ENCODE measurements around the gene INHBC. TPM values are rescaled to one million over a fixed set of nuclear protein-coding genes. Genes with fewer than 3 reads are reported as not detected.
"Not testable (repeated sequence)": the region's sequence is repeated elsewhere in the genome, so short reads cannot be mapped to it uniquely, and the experiment has no call there.

The INHBC gene
- total RNA-seq, 1 experiment from 2014 or later, result not detected

DNA sequence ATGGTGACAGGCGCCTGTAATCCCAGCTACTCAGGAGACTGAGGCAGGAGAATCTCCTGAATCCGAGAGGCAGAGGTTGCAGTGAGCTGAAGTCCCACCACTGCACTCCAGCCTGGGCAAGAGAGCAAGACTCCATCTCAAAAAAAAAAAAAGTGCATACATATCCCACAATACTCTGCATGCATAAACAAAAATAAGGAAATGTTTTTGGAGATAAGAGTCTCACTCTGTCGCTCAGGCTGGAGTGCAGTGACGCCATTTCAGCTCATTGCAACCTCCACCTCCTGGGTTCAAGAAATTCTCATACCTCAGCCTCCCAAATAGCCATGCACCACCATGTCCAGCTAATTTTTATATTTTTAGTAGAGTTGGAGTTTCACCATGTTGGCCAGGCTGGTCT, 32.4 kb upstream of the INHBC start:
- H3K36me3 ChIP-seq (ENCODE audit: control insufficient read depth, insufficient read depth, low read length); H3K27ac ChIP-seq (ENCODE audit: low read length); POLR2A ChIA-PET; H3K4me3 ChIP-seq (ENCODE audit: low read depth in 2 of 2, low read length in 2 of 2); BruUV-seq (replicated peaks); H3K27me3 ChIP-seq (ENCODE audit: control insufficient read depth, insufficient read depth, low read length); H3K4me1 ChIP-seq (ENCODE audit: control insufficient read depth, insufficient read depth, low read length); intact Hi-C loops (cut with micrococcal nuclease; ENCODE audit: unreplicated experiment); H3K9me3 ChIP-seq (ENCODE audit: control insufficient read depth, insufficient read depth, low read depth, low read length); DNase-seq (ENCODE audit: low read depth, low spot score); CTCF ChIA-PET; ATAC-seq; in situ Hi-C loops (cut with HindIII; ENCODE audit: low pct_unique_long_range_greater_than_20kb, low sequenced_read_pairs): not testable (repeated sequence)

DNA sequence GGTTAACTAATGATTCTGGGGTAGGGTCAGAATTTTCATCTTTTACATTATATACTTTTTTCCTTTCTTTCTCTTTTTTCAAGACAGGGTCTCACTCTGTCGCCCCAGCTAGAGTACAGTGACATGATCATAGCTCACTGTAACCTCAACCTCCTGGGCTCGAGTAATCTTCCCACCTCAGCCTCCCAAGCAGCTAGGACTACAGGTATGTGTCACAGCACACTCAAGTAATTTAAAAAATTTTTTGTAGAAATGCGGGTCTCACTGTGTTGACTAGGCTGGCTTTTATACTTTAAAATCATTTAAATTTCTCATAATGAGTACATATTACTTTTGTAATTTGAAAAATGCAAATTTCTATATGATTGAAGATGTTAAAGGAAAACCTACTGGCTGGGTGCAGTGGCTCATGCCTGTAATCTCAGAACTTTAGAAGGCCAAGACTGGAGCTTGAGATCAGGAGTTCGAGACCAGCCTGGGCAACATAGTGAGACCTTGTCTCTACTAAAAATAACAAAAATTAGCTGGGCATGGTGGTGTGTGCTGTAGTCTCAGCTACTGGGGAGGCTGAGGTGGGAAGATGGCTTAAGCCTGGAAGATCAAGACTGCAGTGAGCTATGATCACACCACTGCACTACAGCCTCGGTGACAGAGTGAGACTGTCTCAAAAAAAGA, 29.5 kb upstream of the INHBC start:
- Histone ChIP-seq H3K36me3 (ENCODE audit: control insufficient read depth, insufficient read depth, low read length) (no peaks in the 10 kb centered on the region), H3K9me3 (ENCODE audit: control insufficient read depth, insufficient read depth, low read depth, low read length) (no peaks in the 10 kb centered on the region), H3K4me1 (ENCODE audit: control insufficient read depth, insufficient read depth, low read length) (no peaks in the 10 kb centered on the region), H3K4me3 (ENCODE audit: low read depth in 2 of 2, low read length in 2 of 2) (no peak overlapping the region), H3K27me3 (ENCODE audit: control insufficient read depth, insufficient read depth, low read length) (no peaks in the 10 kb centered on the region), H3K27ac (ENCODE audit: low read length) (no peak overlapping the region)
- in situ Hi-C loops (cut with HindIII; ENCODE audit: low pct_unique_long_range_greater_than_20kb, low sequenced_read_pairs), result no loop called here
- DNase-seq (ENCODE audit: low read depth, low spot score) (no peak), ATAC-seq (no peak)
- CTCF ChIA-PET, result no interaction called here
- POLR2A ChIA-PET, result interaction anchor here (0.7 kb wide), 1 partner anchor 30 kb away, joined by 5 read pairs; no protein-coding TSS in a partner anchor
- TF ChIP-seq, protein P1, sequence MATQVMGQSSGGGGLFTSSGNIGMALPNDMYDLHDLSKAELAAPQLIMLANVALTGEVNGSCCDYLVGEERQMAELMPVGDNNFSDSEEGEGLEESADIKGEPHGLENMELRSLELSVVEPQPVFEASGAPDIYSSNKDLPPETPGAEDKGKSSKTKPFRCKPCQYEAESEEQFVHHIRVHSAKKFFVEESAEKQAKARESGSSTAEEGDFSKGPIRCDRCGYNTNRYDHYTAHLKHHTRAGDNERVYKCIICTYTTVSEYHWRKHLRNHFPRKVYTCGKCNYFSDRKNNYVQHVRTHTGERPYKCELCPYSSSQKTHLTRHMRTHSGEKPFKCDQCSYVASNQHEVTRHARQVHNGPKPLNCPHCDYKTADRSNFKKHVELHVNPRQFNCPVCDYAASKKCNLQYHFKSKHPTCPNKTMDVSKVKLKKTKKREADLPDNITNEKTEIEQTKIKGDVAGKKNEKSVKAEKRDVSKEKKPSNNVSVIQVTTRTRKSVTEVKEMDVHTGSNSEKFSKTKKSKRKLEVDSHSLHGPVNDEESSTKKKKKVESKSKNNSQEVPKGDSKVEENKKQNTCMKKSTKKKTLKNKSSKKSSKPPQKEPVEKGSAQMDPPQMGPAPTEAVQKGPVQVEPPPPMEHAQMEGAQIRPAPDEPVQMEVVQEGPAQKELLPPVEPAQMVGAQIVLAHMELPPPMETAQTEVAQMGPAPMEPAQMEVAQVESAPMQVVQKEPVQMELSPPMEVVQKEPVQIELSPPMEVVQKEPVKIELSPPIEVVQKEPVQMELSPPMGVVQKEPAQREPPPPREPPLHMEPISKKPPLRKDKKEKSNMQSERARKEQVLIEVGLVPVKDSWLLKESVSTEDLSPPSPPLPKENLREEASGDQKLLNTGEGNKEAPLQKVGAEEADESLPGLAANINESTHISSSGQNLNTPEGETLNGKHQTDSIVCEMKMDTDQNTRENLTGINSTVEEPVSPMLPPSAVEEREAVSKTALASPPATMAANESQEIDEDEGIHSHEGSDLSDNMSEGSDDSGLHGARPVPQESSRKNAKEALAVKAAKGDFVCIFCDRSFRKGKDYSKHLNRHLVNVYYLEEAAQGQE (IDR thresholded peaks at IDR 0.05; ENCODE audit: insufficient read depth in 1 of 2, low read depth in 2 of 2, low read length in 1 of 2), result no peak
- TF ChIP-seq POLR2AphosphoS5 (IDR thresholded peaks at IDR 0.05; ENCODE audit: low read depth, low read length), result no peak
- TF ChIP-seq, protein P2, sequence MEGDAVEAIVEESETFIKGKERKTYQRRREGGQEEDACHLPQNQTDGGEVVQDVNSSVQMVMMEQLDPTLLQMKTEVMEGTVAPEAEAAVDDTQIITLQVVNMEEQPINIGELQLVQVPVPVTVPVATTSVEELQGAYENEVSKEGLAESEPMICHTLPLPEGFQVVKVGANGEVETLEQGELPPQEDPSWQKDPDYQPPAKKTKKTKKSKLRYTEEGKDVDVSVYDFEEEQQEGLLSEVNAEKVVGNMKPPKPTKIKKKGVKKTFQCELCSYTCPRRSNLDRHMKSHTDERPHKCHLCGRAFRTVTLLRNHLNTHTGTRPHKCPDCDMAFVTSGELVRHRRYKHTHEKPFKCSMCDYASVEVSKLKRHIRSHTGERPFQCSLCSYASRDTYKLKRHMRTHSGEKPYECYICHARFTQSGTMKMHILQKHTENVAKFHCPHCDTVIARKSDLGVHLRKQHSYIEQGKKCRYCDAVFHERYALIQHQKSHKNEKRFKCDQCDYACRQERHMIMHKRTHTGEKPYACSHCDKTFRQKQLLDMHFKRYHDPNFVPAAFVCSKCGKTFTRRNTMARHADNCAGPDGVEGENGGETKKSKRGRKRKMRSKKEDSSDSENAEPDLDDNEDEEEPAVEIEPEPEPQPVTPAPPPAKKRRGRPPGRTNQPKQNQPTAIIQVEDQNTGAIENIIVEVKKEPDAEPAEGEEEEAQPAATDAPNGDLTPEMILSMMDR (IDR thresholded peaks at IDR 0.05), result no peak
- TF ChIP-seq TCF7L2 (IDR thresholded peaks at IDR 0.05; ENCODE audit: low read depth, low read length), result no peak
- no peak for TF ChIP-seq SIN3A (IDR thresholded peaks at IDR 0.05; ENCODE audit: borderline replicate concordance, insufficient read depth, low read depth, low read length)
- intact Hi-C loops (cut with micrococcal nuclease; ENCODE audit: unreplicated experiment), result no loop called here
- BruUV-seq (replicated peaks), result no TSS peak

DNA sequence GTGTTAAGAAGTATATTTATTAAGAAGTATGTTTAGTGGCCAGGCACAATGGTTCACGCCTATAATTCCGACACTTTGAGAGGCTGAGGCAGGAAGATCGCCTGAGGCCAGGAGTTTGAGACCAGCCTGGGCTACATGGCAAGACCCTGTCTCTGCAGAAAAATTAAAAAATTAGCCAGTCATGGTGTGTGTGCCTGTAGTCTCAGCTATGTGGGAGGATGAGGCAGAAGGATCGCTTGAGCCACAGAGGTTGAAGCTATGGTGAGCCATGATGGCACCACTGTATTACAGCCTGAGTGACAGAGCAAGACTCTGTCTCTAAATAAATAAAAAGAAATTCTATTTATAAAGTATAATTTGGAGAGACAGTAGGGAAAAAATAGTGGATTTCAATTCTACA, 24.1 kb upstream of the INHBC start:
- H3K9me3 ChIP-seq (ENCODE audit: control insufficient read depth, insufficient read depth, low read depth, low read length), result no peaks in the 10 kb centered on the region
- intact Hi-C loops (cut with micrococcal nuclease; ENCODE audit: unreplicated experiment) (no loop called here), in situ Hi-C loops (cut with HindIII; ENCODE audit: low pct_unique_long_range_greater_than_20kb, low sequenced_read_pairs) (no loop called here)
- DNase-seq (ENCODE audit: low read depth, low spot score) (no peak), ATAC-seq (no peak)
- H3K4me1 ChIP-seq (ENCODE audit: control insufficient read depth, insufficient read depth, low read length), result no peaks in the 10 kb centered on the region
- no peak overlapping the region for H3K4me3 ChIP-seq (ENCODE audit: low read depth in 2 of 2, low read length in 2 of 2)
- H3K27me3 ChIP-seq (ENCODE audit: control insufficient read depth, insufficient read depth, low read length), result no peaks in the 10 kb centered on the region
- ChIA-PET CTCF (interaction anchor here (0.6 kb wide), 1 partner anchor 12 kb away, joined by 11 read pairs; no protein-coding TSS in a partner anchor), POLR2A (interaction anchor here (0.6 kb wide), 3 partner anchors 23 to 337 kb away, joined by 4 to 8 read pairs (median 5); no protein-coding TSS in a partner anchor)
- H3K27ac ChIP-seq (ENCODE audit: low read length), result no peak overlapping the region
- H3K36me3 ChIP-seq (ENCODE audit: control insufficient read depth, insufficient read depth, low read length), result no peaks in the 10 kb centered on the region
- no TSS peak for BruUV-seq (replicated peaks)
- TF ChIP-seq POLR2AphosphoS5 (IDR thresholded peaks at IDR 0.05; ENCODE audit: low read depth, low read length) (no peak), TCF7L2 (IDR thresholded peaks at IDR 0.05; ENCODE audit: low read depth, low read length) (no peak), SIN3A (IDR thresholded peaks at IDR 0.05; ENCODE audit: borderline replicate concordance, insufficient read depth, low read depth, low read length) (no peak)
- TF ChIP-seq, protein P1 (IDR thresholded peaks at IDR 0.05; ENCODE audit: insufficient read depth in 1 of 2, low read depth in 2 of 2, low read length in 1 of 2), result no peak
- TF ChIP-seq, protein P2 (IDR thresholded peaks at IDR 0.05), result no peak
